ENCODE data around the gene EXOC8. TPM values are rescaled to one million over a fixed set of nuclear protein-coding genes. Genes with fewer than 3 reads are reported as not detected.

EXOC8 gene
- total RNA-seq, 4 donors from 2014 or later = 14.1 to 27.1 (median 16.9) TPM

DNA sequence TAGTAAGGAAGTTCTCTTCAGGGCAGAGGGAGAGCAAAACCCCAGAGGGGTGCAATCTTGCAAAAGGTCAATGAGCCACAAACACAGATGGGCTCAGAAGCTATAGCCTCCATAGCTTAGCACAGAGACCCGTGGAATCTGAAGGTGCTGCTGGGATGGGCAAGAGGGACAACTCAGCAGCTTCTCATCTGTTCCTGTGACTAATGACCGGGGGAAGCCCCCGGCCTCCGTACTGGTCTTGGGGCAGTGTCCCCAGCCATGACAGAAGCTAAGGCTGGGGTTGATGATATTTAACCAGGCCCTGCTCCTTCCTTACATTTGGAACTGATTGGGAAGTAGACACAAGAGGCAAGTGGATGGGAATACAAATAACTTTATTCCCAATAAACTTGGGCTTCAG is 19.1 kb downstream of the EXOC8 start:
- Histone ChIP-seq H3K27me3 (no peaks in the 10 kb centered on the region), H3K4me3 (no peak overlapping the region), H3K36me3 (no peaks in the 10 kb centered on the region), H3K9me3 (no peaks in the 10 kb centered on the region), H3K4me1 (no peaks in the 10 kb centered on the region), H3K27ac (no peak overlapping the region)
- TF ChIP-seq POLR2A (IDR thresholded peaks at IDR 0.05) = no peak
- TF ChIP-seq, protein P1, sequence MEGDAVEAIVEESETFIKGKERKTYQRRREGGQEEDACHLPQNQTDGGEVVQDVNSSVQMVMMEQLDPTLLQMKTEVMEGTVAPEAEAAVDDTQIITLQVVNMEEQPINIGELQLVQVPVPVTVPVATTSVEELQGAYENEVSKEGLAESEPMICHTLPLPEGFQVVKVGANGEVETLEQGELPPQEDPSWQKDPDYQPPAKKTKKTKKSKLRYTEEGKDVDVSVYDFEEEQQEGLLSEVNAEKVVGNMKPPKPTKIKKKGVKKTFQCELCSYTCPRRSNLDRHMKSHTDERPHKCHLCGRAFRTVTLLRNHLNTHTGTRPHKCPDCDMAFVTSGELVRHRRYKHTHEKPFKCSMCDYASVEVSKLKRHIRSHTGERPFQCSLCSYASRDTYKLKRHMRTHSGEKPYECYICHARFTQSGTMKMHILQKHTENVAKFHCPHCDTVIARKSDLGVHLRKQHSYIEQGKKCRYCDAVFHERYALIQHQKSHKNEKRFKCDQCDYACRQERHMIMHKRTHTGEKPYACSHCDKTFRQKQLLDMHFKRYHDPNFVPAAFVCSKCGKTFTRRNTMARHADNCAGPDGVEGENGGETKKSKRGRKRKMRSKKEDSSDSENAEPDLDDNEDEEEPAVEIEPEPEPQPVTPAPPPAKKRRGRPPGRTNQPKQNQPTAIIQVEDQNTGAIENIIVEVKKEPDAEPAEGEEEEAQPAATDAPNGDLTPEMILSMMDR (IDR thresholded peaks at IDR 0.05) = no peak
- intact Hi-C loops (cut with DNase I; ENCODE audit: low total_unique reads) = no loop called here
- DNase-seq = no peak

DNA sequence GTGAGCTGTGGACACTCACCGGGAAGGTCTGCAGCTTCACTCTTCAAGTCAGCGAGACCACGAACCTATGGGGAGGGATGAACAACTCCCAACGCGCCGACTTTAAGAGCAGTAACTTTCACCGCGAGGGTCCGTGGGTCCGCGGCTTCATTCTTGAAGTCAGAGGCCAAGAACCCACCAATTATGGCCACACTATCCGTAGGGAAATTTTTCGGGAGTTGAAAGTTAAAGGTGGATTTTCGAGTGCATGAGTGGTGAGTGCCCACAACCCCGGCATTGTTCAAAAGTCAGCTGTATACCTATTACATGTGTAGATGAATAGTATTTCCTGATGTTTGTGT is 19.7 kb downstream of the EXOC8 start:
- H3K4me3 ChIP-seq = no peak overlapping the region
- no peaks in the 10 kb centered on the region for H3K36me3 ChIP-seq
- no peak for TF ChIP-seq POLR2A (IDR thresholded peaks at IDR 0.05)
- TF ChIP-seq, protein P1 (IDR thresholded peaks at IDR 0.05) = no peak
- DNase-seq = no peak
- H3K27me3 ChIP-seq = no peaks in the 10 kb centered on the region
- no peak overlapping the region for H3K27ac ChIP-seq
- no peaks in the 10 kb centered on the region for H3K9me3 ChIP-seq
- no peaks in the 10 kb centered on the region for H3K4me1 ChIP-seq
- intact Hi-C loops (cut with DNase I; ENCODE audit: low total_unique reads) = no loop called here

DNA sequence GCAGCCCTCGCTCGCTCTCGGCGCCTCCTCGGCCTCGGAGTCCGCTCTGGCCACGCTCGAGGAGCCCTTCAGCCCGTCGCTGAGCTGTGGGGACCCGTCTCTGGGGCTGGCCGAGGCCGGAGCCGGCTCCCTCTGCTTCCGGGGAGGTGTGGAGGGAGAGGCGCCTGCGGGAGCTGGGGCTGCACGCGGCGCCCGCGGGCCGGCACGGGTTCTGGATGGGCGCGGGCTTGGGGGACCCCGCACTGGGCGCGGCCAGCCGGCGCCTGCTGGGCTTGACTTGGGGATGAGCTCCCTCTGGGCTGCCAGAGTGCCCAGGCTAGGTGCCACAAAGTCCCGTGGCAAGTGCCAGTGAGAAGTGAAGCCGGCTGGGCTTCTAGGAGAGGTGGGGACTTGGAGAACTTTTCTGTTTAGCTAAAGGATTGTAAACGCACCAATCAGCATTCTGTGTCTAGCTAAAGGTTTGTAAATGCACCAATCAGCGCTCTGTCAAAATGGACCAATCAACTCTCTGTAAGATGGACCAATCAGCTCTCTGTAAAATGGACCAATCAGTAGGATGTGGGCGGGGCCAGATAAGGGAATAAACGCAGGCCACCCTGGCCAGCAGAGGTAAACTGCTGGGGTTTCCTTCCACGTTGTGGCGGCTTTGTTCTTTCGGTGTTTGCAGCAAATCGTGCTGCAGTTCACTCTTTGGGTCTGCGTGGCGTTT is 20.2 kb downstream of the EXOC8 start:
- Histone ChIP-seq H3K36me3 (no peaks in the 10 kb centered on the region), H3K4me3 (no peak overlapping the region), H3K27ac (no peak overlapping the region), H3K27me3 (no peaks in the 10 kb centered on the region), H3K4me1 (no peaks in the 10 kb centered on the region), H3K9me3 (no peaks in the 10 kb centered on the region)
- DNase-seq = no peak
- intact Hi-C loops (cut with DNase I; ENCODE audit: low total_unique reads) = no loop called here
- no peak for TF ChIP-seq POLR2A (IDR thresholded peaks at IDR 0.05)
- TF ChIP-seq, protein P1 (IDR thresholded peaks at IDR 0.05) = no peak

DNA sequence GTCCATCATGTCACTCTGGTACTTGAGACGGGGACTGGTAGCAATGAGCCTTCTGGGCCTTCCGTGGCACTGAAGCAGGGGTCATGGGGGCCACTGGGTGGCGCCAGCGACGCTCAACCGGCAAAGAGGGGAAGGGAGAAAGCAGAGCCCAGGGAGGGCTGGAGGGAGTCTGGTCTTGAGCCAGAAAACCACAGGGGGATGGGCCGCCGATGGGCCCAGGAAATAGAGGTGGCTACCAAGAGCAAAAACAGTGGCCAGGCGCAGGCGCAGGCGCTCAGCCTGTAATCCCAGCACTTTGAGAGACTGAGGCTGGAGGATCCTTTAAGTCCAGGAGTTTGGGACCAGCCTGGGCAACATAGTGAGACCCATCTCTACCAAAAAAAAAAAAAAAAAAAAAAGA is 21.8 kb downstream of the EXOC8 start:
- Histone ChIP-seq H3K4me1 (no peaks in the 10 kb centered on the region), H3K27me3 (no peaks in the 10 kb centered on the region), H3K36me3 (no peaks in the 10 kb centered on the region), H3K4me3 (no peak overlapping the region), H3K9me3 (no peaks in the 10 kb centered on the region), H3K27ac (no peak overlapping the region)
- TF ChIP-seq, protein P1 (IDR thresholded peaks at IDR 0.05) = peak in 1 of 4 experiments; percentile 10
- no peak for TF ChIP-seq POLR2A (IDR thresholded peaks at IDR 0.05)
- intact Hi-C loops (cut with DNase I; ENCODE audit: low total_unique reads) = no loop called here
- no peak for DNase-seq

DNA sequence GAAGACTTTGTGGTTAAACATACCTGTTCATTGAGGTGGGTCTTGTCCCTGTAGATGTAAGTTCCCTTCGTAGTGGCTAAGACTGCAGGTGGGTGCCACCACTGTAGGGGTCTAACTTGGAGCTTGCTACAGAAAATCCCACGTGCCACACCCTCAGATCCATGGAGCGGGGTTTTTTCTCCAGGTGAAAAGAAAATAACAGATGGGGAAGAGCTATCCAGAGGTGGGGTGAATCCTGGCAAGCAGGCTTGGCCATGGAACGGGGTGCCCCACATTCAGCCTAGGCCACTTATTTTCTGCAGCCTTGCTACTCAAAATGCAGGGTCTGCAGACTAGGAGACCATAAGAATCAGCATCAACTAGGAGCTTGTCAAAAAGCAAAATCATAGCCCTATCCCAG is 24.0 kb downstream of the EXOC8 start:
- H3K4me1 ChIP-seq = no peaks in the 10 kb centered on the region
- H3K27ac ChIP-seq = no peak overlapping the region
- H3K27me3 ChIP-seq = no peaks in the 10 kb centered on the region
- DNase-seq = no peak
- H3K4me3 ChIP-seq = no peak overlapping the region
- H3K9me3 ChIP-seq = no peaks in the 10 kb centered on the region
- H3K36me3 ChIP-seq = no peaks in the 10 kb centered on the region
- TF ChIP-seq, protein P1 (IDR thresholded peaks at IDR 0.05) = no peak
- TF ChIP-seq POLR2A (IDR thresholded peaks at IDR 0.05) = no peak
- intact Hi-C loops (cut with DNase I; ENCODE audit: low total_unique reads) = no loop called here

Measured in uterus (tissue), 4 donors.